GM12878 (cell line): ENCODE measurements around the gene UTP14A. TPM values are rescaled to one million over a fixed set of nuclear protein-coding genes. Genes with fewer than 3 reads are reported as not detected.

Experiments used
- ATAC-seq: fragments of 200-7000 bp; cut with Tn5 transposase; 3 replicates; pipeline ENCODE4 v1.9.1; 2020; ENCODE audit warnings: mild to moderate bottlenecking, moderate library complexity
- BruUV-seq: library from RNA; stranded (reverse); fragments of 400-500 nt; replicated peaks from 2 replicates; lab custom pipeline; 2021; lab: Mats Ljungman, UMichigan
- CTCF ChIA-PET: fragments of 300-600 bp; sonication (Branson Sonifier 250); formaldehyde crosslinking; extraction: SDS; loops from one replicate; lab custom pipeline; 2021; ENCODE audit warnings: inconsistent platforms; lab: Yijun Ruan, JAX
- POLR2A ChIA-PET: fragments of 350-600 bp; formaldehyde crosslinking; extraction: SDS; loops from one replicate; lab custom pipeline; 2021; ENCODE audit warnings: inconsistent platforms; lab: Charles Lee
- RAD21 ChIA-PET: fragments of 300-600 bp; sonication (Branson Sonifier 250); formaldehyde crosslinking; loops from one replicate; lab custom pipeline; 2023; ENCODE audit warnings: antibody characterized with exemption; ENCODE audit not compliant: unreplicated experiment; lab: Charles Lee
- SMC1A ChIA-PET: fragments of 300-600 bp; sonication (Branson Sonifier 250); formaldehyde crosslinking; loops from one replicate; lab custom pipeline; 2023; ENCODE audit not compliant: unreplicated experiment, uncharacterized antibody; lab: Charles Lee
- DNase-seq: peaks from one replicate; pipeline ENCODE4 v3.0.0-alpha.2; 2011; ENCODE audit warnings: low read depth, low spot score
- FAIRE-seq: peaks from 3 replicates; lab custom pipeline; 2011; peaks lifted over from hg19 to GRCh38; lab: Jason Lieb, UNC
- H2AFZ ChIP-seq: 2 replicates; pipeline ENCODE4 v1.6.0; 2011; ENCODE audit warnings: low read depth, low read length, control low read depth; ENCODE audit not compliant: control insufficient read depth
- H3K27ac ChIP-seq: 2 replicates; pipeline ENCODE4 v1.5.1; 2011; ENCODE audit warnings: control low read depth; ENCODE audit not compliant: control insufficient read depth, insufficient read depth
- H3K27me3 ChIP-seq, 2 experiments: replicated peaks in 1 of 2; 2 replicates each; pipeline versions ENCODE4 v1.6.0 to v1.6.1; 2011; ENCODE audit warnings: low read length in 1 of 2; ENCODE audit not compliant: control insufficient read depth in 2 of 2, insufficient read depth in 2 of 2
- H3K36me3 ChIP-seq, 2 experiments: 2 replicates each; pipeline ENCODE4 v1.5.1; 2011; ENCODE audit warnings: low read length in 1 of 2; ENCODE audit not compliant: control insufficient read depth in 2 of 2, insufficient read depth in 2 of 2
- H3K4me1 ChIP-seq: 2 replicates; pipeline ENCODE4 v1.6.1; 2011; ENCODE audit warnings: mild to moderate bottlenecking, low read length, moderate library complexity, mixed read lengths; ENCODE audit not compliant: control insufficient read depth, insufficient read depth
- H3K4me2 ChIP-seq: 2 replicates; pipeline ENCODE4 v1.6.0; 2011; ENCODE audit warnings: control low read depth; ENCODE audit not compliant: control insufficient read depth, insufficient read depth
- H3K4me3 ChIP-seq: fragments of 200-600 bp; sonication (generic); 2 replicates; pipeline ENCODE4 v1.5.1; 2016
- H3K79me2 ChIP-seq: 2 replicates; pipeline ENCODE4 v1.6.0; 2011; ENCODE audit warnings: low read length; ENCODE audit not compliant: control insufficient read depth, insufficient read depth
- H3K9ac ChIP-seq: 2 replicates; pipeline ENCODE4 v1.8.0; 2011; ENCODE audit warnings: low read length, control low read depth, mixed read lengths; ENCODE audit not compliant: control insufficient read depth, insufficient read depth
- H3K9me3 ChIP-seq: replicated peaks from 3 replicates; pipeline ENCODE4 v1.5.1; 2011; ENCODE audit warnings: mild to moderate bottlenecking, low read length; ENCODE audit not compliant: control insufficient read depth, insufficient read depth
- H4K20me1 ChIP-seq: 2 replicates; pipeline ENCODE4 v1.6.0; 2011; ENCODE audit not compliant: control insufficient read depth, insufficient read depth
- CHD1 ChIP-seq: IDR thresholded peaks from 2 replicates; pipeline ENCODE4 v1.6.1; 2012; ENCODE audit warnings: low read depth, low read length, improper control_type of control experiment
- CREB1 ChIP-seq: IDR thresholded peaks from 2 replicates; pipeline ENCODE4 v1.6.1; 2012; ENCODE audit warnings: low read depth, mild to moderate bottlenecking, inconsistent platforms
- CREM ChIP-seq: IDR thresholded peaks from 2 replicates; pipeline ENCODE4 v1.6.1; 2014; ENCODE audit warnings: antibody characterized with exemption, low read depth
- EGR1 ChIP-seq, 2 experiments: IDR thresholded peaks; 1 replicate in 1 of 2; 2 replicates in 1 of 2; pipeline ENCODE4 v1.6.1; 2011 to 2012; ENCODE audit warnings: low read depth in 2 of 2, low read length in 2 of 2, borderline replicate concordance in 1 of 2, mild to moderate bottlenecking in 1 of 2, moderate library complexity in 1 of 2
- HCFC1 ChIP-seq: fragments of 150-350 bp; IDR thresholded peaks from 2 replicates; pipeline ENCODE4 v1.6.1; 2014; ENCODE audit warnings: low read length
- IKZF1 ChIP-seq: fragments of 450-650 bp; conservative IDR thresholded peaks from 2 replicates; pipeline ENCODE4 v1.6.1; 2017; ENCODE audit warnings: antibody characterized with exemption, mild to moderate bottlenecking
- MAX ChIP-seq: IDR thresholded peaks from 2 replicates; pipeline ENCODE4 v1.6.1; 2012; ENCODE audit warnings: low read depth, low read length, improper control_type of control experiment
- NFYB ChIP-seq: IDR thresholded peaks from 2 replicates; pipeline ENCODE4 v1.6.1; 2011; ENCODE audit warnings: low read depth, mild to moderate bottlenecking, low read length, improper control_type of control experiment, moderate library complexity; ENCODE audit not compliant: insufficient read depth
- NKRF ChIP-seq: fragments of 450-650 bp; conservative IDR thresholded peaks from 2 replicates; pipeline ENCODE4 v1.6.1; 2017; ENCODE audit warnings: mild to moderate bottlenecking, moderate library complexity
- NR2C1 ChIP-seq: fragments of 450-650 bp; IDR thresholded peaks from 2 replicates; pipeline ENCODE4 v1.6.1; 2017; ENCODE audit warnings: antibody characterized with exemption, mild to moderate bottlenecking, moderate library complexity
- NR2F1 ChIP-seq: fragments of 450-650 bp; conservative IDR thresholded peaks from 2 replicates; pipeline ENCODE4 v1.6.1; 2017; ENCODE audit warnings: mild to moderate bottlenecking
- PML ChIP-seq: IDR thresholded peaks from 2 replicates; pipeline ENCODE4 v1.6.1; 2012; ENCODE audit warnings: low read length, inconsistent platforms
- POLR2A ChIP-seq: IDR thresholded peaks from 2 replicates; pipeline ENCODE4 v1.6.1; 2011; ENCODE audit warnings: low read depth, mild to moderate bottlenecking, low read length
- SMARCA5 ChIP-seq: fragments of 450-650 bp; IDR thresholded peaks from 2 replicates; pipeline ENCODE4 v1.6.1; 2017; ENCODE audit warnings: mild to moderate bottlenecking
- SP1 ChIP-seq: IDR thresholded peaks from one replicate; pipeline ENCODE4 v1.6.1; 2011; ENCODE audit warnings: low read depth, low read length
- YY1 ChIP-seq: IDR thresholded peaks from 2 replicates; pipeline ENCODE4 v1.6.1; 2011; ENCODE audit warnings: low read depth, mild to moderate bottlenecking, low read length
- ZBTB4 ChIP-seq: fragments of 450-650 bp; formaldehyde crosslinking; IDR thresholded peaks from 2 replicates; pipeline ENCODE4 v1.4.0; 2022; ENCODE audit warnings: mild to moderate bottlenecking, moderate library complexity
- WGBS: methylation state at CpG from one replicate; pipeline ENCODE4 v1.1.6; 2016; ENCODE audit warnings: low lambda C conversion rate; ENCODE audit not compliant: insufficient replicate concordance, insufficient coverage; ENCODE audit errors: missing lambda C conversion rate; 5-methylcytosine and 5-hydroxymethylcytosine counted together
- in situ Hi-C: fragments of 300-500 bp; cut with MboI; formaldehyde crosslinking; loops from 9 replicates; pipeline ENCODE4 v1.14.3; 2018; ENCODE audit warnings: mixed read lengths
- intact Hi-C: fragments of 100-400 bp; cut with micrococcal nuclease; formaldehyde crosslinking; loops from one replicate; pipeline ENCODE4 v1.14.2; 2022; ENCODE audit not compliant: unreplicated experiment
- polyA plus RNA-seq, 11 experiments: library from polyadenylated mRNA; depleted of rRNA in 4 of 11; unstranded in 6 of 11; stranded (reverse) in 5 of 11; fragments of >200 nt; fragmentation: Nextera tagmentation in 4 of 11; fragmentation: Illumina TruSeq in 1 of 11; extraction: Ambion mirVana in 4 of 11; extraction: Trizol in 1 of 11; gene quantifications; 1 replicate in 1 of 11; 2 replicates in 10 of 11; pipeline versions ENCODE4 v1.2.1 to v1.2.3, GENCODE V29; 2011 to 2016; ENCODE audit warnings: inconsistent platforms in 2 of 11, missing spikeins in 2 of 11, low read depth in 1 of 11
- total RNA-seq, 4 experiments: library from RNA; depleted of rRNA in 3 of 4; stranded (reverse); fragments of >200 nt in 3 of 4; fragmentation: Illumina TruSeq in 1 of 4; extraction: Trizol in 1 of 4; gene quantifications; 2 replicates each; pipeline versions ENCODE4 v1.2.1 to v1.2.3, GENCODE V29; 2013 to 2021

Gene UTP14A
- total and polyA plus RNA-seq, 10 of the 15 experiments (the other 5 are each of a cell fraction or from before 2014, with no cell fraction given) = 16.9 to 49.8 (median 31.4) TPM

- BruUV-seq = no TSS peak
- 34% methylated on average over 28 of the region's 41 CpGs for whole genome bisulfite sequencing
- Histone ChIP-seq H3K79me2 (no peaks in the 10 kb centered on the region), H3K36me3 (no peaks in the 10 kb centered on the region), H2AFZ (peak overlapping the region; percentile 81), H3K27ac (peak overlapping the region; percentile 65; the same call in 1 of the 2 replicates), H3K4me2 (peak overlapping the region; percentile 42; the same call in 1 of the 2 replicates), H3K9ac (peak overlapping the region; percentile 60), H3K9me3 (no peaks in the 10 kb centered on the region; the same call in 2 of the 3 replicates), H4K20me1 (no peaks in the 10 kb centered on the region), H3K4me1 (no peaks in the 10 kb centered on the region), H3K4me3 (peak overlapping the region; percentile 67; the same call in 1 of the 2 replicates), H3K27me3 (no peaks in the 10 kb centered on the region)
- ATAC-seq = peak; percentile 89
- in situ Hi-C loops (no loop called here), intact Hi-C loops (loop anchor here (1.0 to 10.0 kb wide), 2 partner anchors 51 to 243 kb away; partner anchors contain the start of genes BCORL1 and RAB33A)
- POLR2A ChIA-PET = interaction anchor here (1.1 to 1.5 kb wide), 4 partner anchors 26 to 94 kb away, joined by 4 to 9 read pairs (median 4); partner anchors contain the start of gene UTP14A
- RAD21 ChIA-PET = interaction anchor here (1.3 to 1.8 kb wide), 3 partner anchors 30 to 150 kb away, joined by 3 to 7 read pairs (median 5); no protein-coding TSS in a partner anchor
- CTCF ChIA-PET = interaction anchor here (0.6 to 2.0 kb wide), 4 partner anchors 11 to 326 kb away, joined by 3 to 7 read pairs (median 3); partner anchors contain the start of gene RAB33A
- DNase-seq = peak; percentile 55
- SMC1A ChIA-PET = interaction anchor here (0.6 to 1.0 kb wide), 3 partner anchors 30 to 129 kb away, joined by 3 to 4 read pairs (median 4); no protein-coding TSS in a partner anchor
- FAIRE-seq = peak; percentile 49
- TF ChIP-seq EGR1 (IDR thresholded peaks at IDR 0.05; ENCODE audit: borderline replicate concordance in 1 of 2, low read depth in 2 of 2, low read length in 2 of 2) (no peak; a peak in 1 of 3 replicates), IKZF1 (peak; percentile 45), NKRF (peak; percentile 53; the same call in 1 of the 2 replicates), CREM (peak; percentile 40; the same call in 1 of the 2 replicates), MAX (0 out of 2 replicates have a peak, but pooled peaks have one; percentile 19), CREB1 (peak; percentile 76), NR2C1 (peak; percentile 4; the same call in 1 of the 2 replicates), NFYB (peak; percentile 58; the same call in 1 of the 2 replicates), CHD1 (peak; percentile 87; the same call in 1 of the 2 replicates), POLR2A (peak; percentile 49; the same call in 1 of the 2 replicates), NR2F1 (0 out of 2 replicates have a peak, but pooled peaks have one; percentile 47), SMARCA5 (no peak), YY1 (0 out of 2 replicates have a peak, but pooled peaks have one; percentile 11), HCFC1 (no peak), PML (no peak), SP1 (peak; percentile 25), ZBTB4 (CRISPR knock-in tag) (no peak)
Observed at GRCh38 chrX:129931411-129932015, 25.5 kb downstream of the UTP14A start.
